ENCODE data around the gene ARL16.
"Not testable (repeated sequence)": the region's sequence is repeated elsewhere in the genome, so short reads cannot be mapped to it uniquely, and the experiment has no call there.

The ARL16 gene

DNA sequence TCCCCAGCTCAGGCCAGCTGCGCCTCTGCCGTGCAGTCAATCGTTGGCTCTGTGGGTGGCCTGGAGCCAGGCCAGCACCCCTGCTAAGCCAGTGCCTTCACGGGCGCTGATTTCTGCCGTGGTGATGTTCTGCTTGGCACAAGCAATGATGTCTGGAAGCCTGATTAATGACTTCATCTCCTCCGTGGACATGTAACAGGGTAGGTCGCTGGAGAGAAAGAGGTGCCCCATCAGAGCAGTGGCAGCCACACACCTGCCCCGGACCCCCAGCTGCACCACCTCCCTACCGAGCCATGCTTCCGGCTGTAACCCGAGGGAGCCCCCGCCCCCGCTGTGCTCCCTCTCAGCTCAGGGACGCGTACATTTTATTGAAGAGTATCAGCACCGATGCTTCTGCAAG, 1.9 kb downstream of the ARL16 start:
- H4K8ac ChIP-seq (ENCODE audit: low read length) = no peak overlapping the region
- H3K79me1 ChIP-seq (replicated peaks; ENCODE audit: low read length, poor library complexity, severe bottlenecking) = peaks cover 8% of the 10 kb centered on the region
- H3K14ac ChIP-seq (ENCODE audit: low read length in 2 of 2) = no peak overlapping the region
- peak overlapping the region; percentile 92 for H3K9ac ChIP-seq (ENCODE audit: low read length)
- no peak overlapping the region for H2BK15ac ChIP-seq (ENCODE audit: low read depth, poor library complexity, severe bottlenecking)
- WGBS = 97% methylated on average over 17 of the region's 17 CpGs
- H2BK12ac ChIP-seq (ENCODE audit: low read length in 2 of 2) = no peak overlapping the region
- no peak overlapping the region for H3K23ac ChIP-seq (ENCODE audit: low read length in 2 of 2)
- peaks cover 44% of the 10 kb centered on the region for H3K4me1 ChIP-seq (ENCODE audit: control insufficient read depth, insufficient read depth, low read depth, low read length)
- peaks cover 25 to 30% of the 10 kb centered on the region in 2 experiments for H3K36me3 ChIP-seq (ENCODE audit: control insufficient read depth in 1 of 2, insufficient read depth in 2 of 2, low read depth in 1 of 2, low read length in 2 of 2)
- H3K9me3 ChIP-seq (ENCODE audit: control insufficient read depth, low read length) = no peaks in the 10 kb centered on the region
- DNase-seq = no peak
- H3K27ac ChIP-seq (ENCODE audit: low read length, poor library complexity, severe bottlenecking) = peak overlapping the region; percentile 85
- no peak overlapping the region for H2BK120ac ChIP-seq (ENCODE audit: low read depth, low read length)
- no peak overlapping the region for H3K4ac ChIP-seq (ENCODE audit: low read depth in 1 of 2, low read length in 2 of 2)
- no peak overlapping the region for H4K91ac ChIP-seq (ENCODE audit: low read length)
- no peak overlapping the region for H2BK5ac ChIP-seq (ENCODE audit: low read depth, low read length, poor library complexity, severe bottlenecking)
- no peak overlapping the region for H2AFZ ChIP-seq (ENCODE audit: low read depth, low read length)
- no peak overlapping the region for H2AK5ac ChIP-seq (ENCODE audit: low read length, severe bottlenecking)
- no peaks in the 10 kb centered on the region for H3K27me3 ChIP-seq (ENCODE audit: control insufficient read depth in 1 of 2, insufficient read depth in 1 of 2, low read length in 2 of 2)
- peak overlapping the region; percentile 29 for H3K4me2 ChIP-seq (ENCODE audit: low read length, poor library complexity, severe bottlenecking)
- peak overlapping the region in 1 of 2 experiments; percentile 89 for H3K4me3 ChIP-seq (ENCODE audit: insufficient read depth in 1 of 2, low read depth in 1 of 2, low read length in 2 of 2)
- H3K18ac ChIP-seq (ENCODE audit: low read depth in 1 of 2, low read length in 2 of 2) = no peak overlapping the region

GRCh38 chr17:81680150-81680549, 3.4 kb downstream of the ARL16 start:
- Histone ChIP-seq H3K9me3 (ENCODE audit: control insufficient read depth, low read length) (no peaks in the 10 kb centered on the region), H3K4ac (ENCODE audit: low read depth in 1 of 2, low read length in 2 of 2) (no peak overlapping the region), H3K27ac (ENCODE audit: low read length, poor library complexity, severe bottlenecking) (no peak overlapping the region), H2BK12ac (ENCODE audit: low read length in 2 of 2) (no peak overlapping the region), H4K8ac (ENCODE audit: low read length) (no peak overlapping the region), H3K4me1 (ENCODE audit: control insufficient read depth, insufficient read depth, low read depth, low read length) (peaks cover 43% of the 10 kb centered on the region), H3K4me3 (ENCODE audit: insufficient read depth in 1 of 2, low read depth in 1 of 2, low read length in 2 of 2) (no peak overlapping the region), H2AK5ac (ENCODE audit: low read length, severe bottlenecking) (peak overlapping the region; percentile 14), H2BK5ac (ENCODE audit: low read depth, low read length, poor library complexity, severe bottlenecking) (no peak overlapping the region), H2BK120ac (ENCODE audit: low read depth, low read length) (no peak overlapping the region), H3K14ac (ENCODE audit: low read length in 2 of 2) (no peak overlapping the region), H2BK15ac (ENCODE audit: low read depth, poor library complexity, severe bottlenecking) (no peak overlapping the region), H4K91ac (ENCODE audit: low read length) (no peak overlapping the region), H3K18ac (ENCODE audit: low read depth in 1 of 2, low read length in 2 of 2) (no peak overlapping the region), H3K27me3 (ENCODE audit: control insufficient read depth in 1 of 2, insufficient read depth in 1 of 2, low read length in 2 of 2) (no peaks in the 10 kb centered on the region), H3K36me3 (ENCODE audit: control insufficient read depth in 1 of 2, insufficient read depth in 2 of 2, low read depth in 1 of 2, low read length in 2 of 2) (peaks cover 17 to 21% of the 10 kb centered on the region in 2 experiments), H2AFZ (ENCODE audit: low read depth, low read length) (no peak overlapping the region), H3K4me2 (ENCODE audit: low read length, poor library complexity, severe bottlenecking) (no peak overlapping the region), H3K9ac (ENCODE audit: low read length) (no peak overlapping the region), H3K79me1 (replicated peaks; ENCODE audit: low read length, poor library complexity, severe bottlenecking) (peaks cover 10% of the 10 kb centered on the region), H3K23ac (ENCODE audit: low read length in 2 of 2) (no peak overlapping the region)
- no peak for DNase-seq
- 94% methylated on average over 11 of the region's 11 CpGs for WGBS

- Histone ChIP-seq H2BK12ac (ENCODE audit: low read length in 2 of 2) (no peak overlapping the region), H3K4me1 (ENCODE audit: control insufficient read depth, insufficient read depth, low read depth, low read length) (peaks cover 31% of the 10 kb centered on the region), H3K4me3 (ENCODE audit: insufficient read depth in 1 of 2, low read depth in 1 of 2, low read length in 2 of 2) (no peak overlapping the region), H2AFZ (ENCODE audit: low read depth, low read length) (no peak overlapping the region), H2BK5ac (ENCODE audit: low read depth, low read length, poor library complexity, severe bottlenecking) (no peak overlapping the region), H4K91ac (ENCODE audit: low read length) (no peak overlapping the region), H3K79me1 (replicated peaks; ENCODE audit: low read length, poor library complexity, severe bottlenecking) (peaks cover 27% of the 10 kb centered on the region), H3K9me3 (ENCODE audit: control insufficient read depth, low read length) (no peaks in the 10 kb centered on the region), H3K18ac (ENCODE audit: low read depth in 1 of 2, low read length in 2 of 2) (no peak overlapping the region), H3K27ac (ENCODE audit: low read length, poor library complexity, severe bottlenecking) (no peak overlapping the region), H3K27me3 (ENCODE audit: control insufficient read depth in 1 of 2, insufficient read depth in 1 of 2, low read length in 2 of 2) (no peaks in the 10 kb centered on the region), H2BK15ac (ENCODE audit: low read depth, poor library complexity, severe bottlenecking) (no peak overlapping the region), H3K4ac (ENCODE audit: low read depth in 1 of 2, low read length in 2 of 2) (no peak overlapping the region), H3K9ac (ENCODE audit: low read length) (no peak overlapping the region), H2BK120ac (ENCODE audit: low read depth, low read length) (no peak overlapping the region), H3K14ac (ENCODE audit: low read length in 2 of 2) (no peak overlapping the region), H2AK5ac (ENCODE audit: low read length, severe bottlenecking) (peak overlapping the region; percentile 54), H3K23ac (ENCODE audit: low read length in 2 of 2) (no peak overlapping the region), H4K8ac (ENCODE audit: low read length) (no peak overlapping the region), H3K36me3 (ENCODE audit: control insufficient read depth in 1 of 2, insufficient read depth in 2 of 2, low read depth in 1 of 2, low read length in 2 of 2) (peaks cover 45 to 50% of the 10 kb centered on the region in 2 experiments), H3K4me2 (ENCODE audit: low read length, poor library complexity, severe bottlenecking) (no peak overlapping the region)
- WGBS = 96% methylated on average over 17 of the region's 17 CpGs
- DNase-seq = no peak
Measured at GRCh38 chr17:81676906-81677305, 6.7 kb downstream of the ARL16 start.

DNA sequence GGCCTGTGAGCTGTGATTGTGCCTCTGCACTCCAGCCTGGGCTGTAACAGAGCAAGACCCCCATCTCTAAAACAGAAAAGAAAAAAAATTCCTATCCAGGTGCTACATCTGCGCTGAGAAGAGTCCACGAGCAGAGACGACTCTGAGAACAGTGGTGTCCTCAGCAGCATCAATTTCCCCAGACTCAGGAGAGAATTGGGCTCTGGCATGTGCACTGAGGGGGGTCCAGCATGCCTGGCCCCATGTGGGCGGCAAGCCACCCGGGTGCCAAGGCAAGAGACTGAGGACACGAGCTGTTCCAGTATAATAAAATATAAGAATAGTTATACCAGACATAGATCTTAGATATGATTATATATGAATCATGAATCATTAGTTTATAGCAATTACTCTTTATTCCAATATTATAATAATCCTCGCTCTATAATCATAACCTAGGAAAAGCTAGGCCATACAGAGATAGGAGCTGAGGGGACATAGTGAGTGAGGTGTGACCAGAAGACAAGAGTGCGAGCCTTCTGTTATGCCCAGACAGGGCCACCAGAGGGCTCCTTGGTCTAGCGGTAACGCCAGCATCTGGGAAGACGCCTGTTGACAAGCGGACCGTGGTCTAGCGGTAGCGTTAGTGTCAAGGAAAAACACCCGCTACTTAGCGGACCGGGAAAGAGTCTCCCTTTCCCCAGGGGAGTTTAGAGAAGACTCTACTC, 7.9 kb downstream of the ARL16 start:
- not testable (repeated sequence) for H3K4me3 ChIP-seq (ENCODE audit: insufficient read depth in 1 of 2, low read depth in 1 of 2, low read length in 2 of 2); H2BK5ac ChIP-seq (ENCODE audit: low read depth, low read length, poor library complexity, severe bottlenecking); H3K4ac ChIP-seq (ENCODE audit: low read depth in 1 of 2, low read length in 2 of 2); H2AFZ ChIP-seq (ENCODE audit: low read depth, low read length); H3K9ac ChIP-seq (ENCODE audit: low read length); H2BK120ac ChIP-seq (ENCODE audit: low read depth, low read length); H3K18ac ChIP-seq (ENCODE audit: low read depth in 1 of 2, low read length in 2 of 2); H3K23ac ChIP-seq (ENCODE audit: low read length in 2 of 2); H3K27me3 ChIP-seq (ENCODE audit: control insufficient read depth in 1 of 2, insufficient read depth in 1 of 2, low read length in 2 of 2); H2BK12ac ChIP-seq (ENCODE audit: low read length in 2 of 2); H3K14ac ChIP-seq (ENCODE audit: low read length in 2 of 2); H3K9me3 ChIP-seq (ENCODE audit: control insufficient read depth, low read length); H4K91ac ChIP-seq (ENCODE audit: low read length); H4K8ac ChIP-seq (ENCODE audit: low read length); H2BK15ac ChIP-seq (ENCODE audit: low read depth, poor library complexity, severe bottlenecking); H3K4me2 ChIP-seq (ENCODE audit: low read length, poor library complexity, severe bottlenecking)
- Histone ChIP-seq H3K79me1 (replicated peaks; ENCODE audit: low read length, poor library complexity, severe bottlenecking) (peaks cover 35% of the 10 kb centered on the region), H3K36me3 (ENCODE audit: control insufficient read depth in 1 of 2, insufficient read depth in 2 of 2, low read depth in 1 of 2, low read length in 2 of 2) (peaks cover 51 to 57% of the 10 kb centered on the region in 2 experiments), H3K27ac (ENCODE audit: low read length, poor library complexity, severe bottlenecking) (peak overlapping the region; percentile 2), H2AK5ac (ENCODE audit: low read length, severe bottlenecking) (peak overlapping the region; percentile 38), H3K4me1 (ENCODE audit: control insufficient read depth, insufficient read depth, low read depth, low read length) (peaks cover 20% of the 10 kb centered on the region)
- 46% methylated on average over 10 of the region's 18 CpGs for WGBS
- peak; percentile 57 for DNase-seq

Measured in mesenchymal stem cell (in vitro differentiated cells and primary cell).